ENCODE data around the gene ZNF629.

ZNF629 gene

DNA sequence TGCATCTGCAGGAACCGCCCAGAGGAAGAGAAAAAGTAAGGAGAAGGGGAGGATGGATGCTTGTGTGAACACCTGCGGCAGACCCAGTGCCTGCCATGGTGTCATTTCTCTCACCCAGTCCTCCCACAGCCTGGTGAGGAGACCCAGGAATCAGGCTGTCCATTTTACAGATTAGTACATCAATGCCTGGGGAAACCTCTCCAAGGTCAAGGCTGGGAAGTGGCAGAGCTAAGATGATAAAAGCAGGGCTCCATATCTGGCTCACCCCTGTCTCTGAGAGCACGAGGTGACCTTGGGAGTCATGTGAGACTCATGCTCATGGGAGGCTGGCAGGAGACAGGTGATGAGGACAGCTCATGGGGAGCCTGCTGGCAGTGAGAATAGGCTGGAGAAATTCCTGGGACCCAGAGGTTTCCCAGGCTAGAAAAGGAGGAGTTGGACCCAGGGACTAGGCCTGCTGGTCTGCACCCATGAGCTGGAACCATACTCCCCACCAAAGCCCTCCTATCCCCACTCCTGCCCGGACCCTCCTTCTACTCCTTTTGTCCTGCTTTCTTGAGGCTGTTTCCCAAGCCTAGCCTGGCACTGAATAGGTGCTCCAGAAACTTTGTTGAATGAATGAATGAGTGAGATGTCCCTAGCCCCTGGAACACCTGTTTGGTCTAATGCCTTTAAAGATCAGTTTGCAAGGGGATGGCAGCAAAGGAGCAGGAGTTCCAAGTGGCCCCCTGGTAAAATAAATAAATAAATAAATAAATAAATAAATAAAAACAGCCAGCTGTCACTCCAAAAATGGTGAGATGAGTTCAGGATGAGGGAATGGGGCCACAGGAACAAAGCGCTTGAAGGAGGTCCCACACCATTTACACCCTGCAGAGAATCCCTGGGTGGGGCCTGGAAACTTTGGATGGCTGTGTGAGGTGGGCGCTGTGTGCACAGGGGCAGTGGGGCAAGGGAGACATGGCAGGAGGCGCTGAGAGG is 1.6 kb downstream of the ZNF629 start:
- no peak for DNase-seq

DNA sequence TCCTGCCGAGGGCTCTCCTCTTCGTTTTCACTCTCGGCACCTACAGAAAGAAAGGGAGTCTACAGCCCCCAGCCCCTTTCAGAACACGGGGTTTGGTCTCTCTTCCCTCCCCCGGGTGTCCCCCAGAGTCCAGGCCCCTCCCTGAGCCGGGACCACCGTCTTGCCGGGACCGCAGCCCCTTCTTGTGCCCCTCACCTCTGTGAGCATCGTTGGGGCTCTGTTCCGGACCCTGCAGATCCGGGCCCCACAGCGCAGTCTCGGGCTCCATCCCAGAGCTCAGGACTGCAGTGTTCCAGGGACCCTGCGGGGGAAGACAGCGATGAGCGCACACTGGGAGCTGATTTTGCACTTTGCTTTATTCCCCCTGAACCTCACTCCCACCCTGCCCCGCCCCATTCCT is 2.8 kb downstream of the ZNF629 start:
- DNase-seq: no peak

DNA sequence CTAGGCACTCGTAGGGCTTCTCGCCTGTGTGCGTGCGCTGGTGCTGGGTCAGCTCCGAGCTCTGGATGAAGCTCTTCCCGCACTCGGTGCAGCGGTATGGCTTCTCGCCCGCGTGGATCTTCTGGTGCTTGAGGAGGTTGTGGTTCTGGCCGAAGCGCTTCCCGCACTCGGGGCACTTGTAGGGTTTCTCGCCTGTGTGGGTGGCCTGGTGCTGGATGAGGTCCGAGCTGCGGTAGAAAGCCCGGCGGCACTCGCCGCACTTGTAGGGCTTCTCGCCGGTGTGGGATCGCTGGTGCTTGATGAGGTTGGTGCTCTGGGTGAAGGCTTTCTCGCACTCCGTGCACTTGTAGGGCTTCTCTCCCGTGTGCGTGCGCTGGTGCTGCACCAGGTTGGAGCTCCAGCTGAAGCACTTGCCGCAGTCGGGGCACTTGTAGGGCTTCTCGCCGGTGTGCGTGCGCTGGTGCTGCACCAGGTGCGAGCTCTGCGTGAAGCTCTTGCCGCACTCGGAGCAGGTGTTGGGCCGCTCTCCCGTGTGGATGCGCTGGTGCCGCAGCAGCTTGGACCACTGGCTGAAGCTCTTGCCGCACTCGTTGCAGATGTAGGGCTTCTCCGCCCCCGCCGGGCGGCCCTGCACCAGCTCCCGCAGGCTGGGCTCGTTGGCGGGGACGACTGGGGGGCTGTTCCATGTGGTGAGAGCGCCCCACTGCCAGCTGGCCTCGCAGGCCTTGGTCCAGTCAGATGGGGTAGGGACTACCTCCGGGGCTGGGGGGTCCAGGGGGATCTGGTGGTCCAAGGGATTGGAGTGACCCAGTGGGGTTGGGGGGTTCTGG is 3.5 kb downstream of the ZNF629 start:
- DNase-seq: no peak

DNA sequence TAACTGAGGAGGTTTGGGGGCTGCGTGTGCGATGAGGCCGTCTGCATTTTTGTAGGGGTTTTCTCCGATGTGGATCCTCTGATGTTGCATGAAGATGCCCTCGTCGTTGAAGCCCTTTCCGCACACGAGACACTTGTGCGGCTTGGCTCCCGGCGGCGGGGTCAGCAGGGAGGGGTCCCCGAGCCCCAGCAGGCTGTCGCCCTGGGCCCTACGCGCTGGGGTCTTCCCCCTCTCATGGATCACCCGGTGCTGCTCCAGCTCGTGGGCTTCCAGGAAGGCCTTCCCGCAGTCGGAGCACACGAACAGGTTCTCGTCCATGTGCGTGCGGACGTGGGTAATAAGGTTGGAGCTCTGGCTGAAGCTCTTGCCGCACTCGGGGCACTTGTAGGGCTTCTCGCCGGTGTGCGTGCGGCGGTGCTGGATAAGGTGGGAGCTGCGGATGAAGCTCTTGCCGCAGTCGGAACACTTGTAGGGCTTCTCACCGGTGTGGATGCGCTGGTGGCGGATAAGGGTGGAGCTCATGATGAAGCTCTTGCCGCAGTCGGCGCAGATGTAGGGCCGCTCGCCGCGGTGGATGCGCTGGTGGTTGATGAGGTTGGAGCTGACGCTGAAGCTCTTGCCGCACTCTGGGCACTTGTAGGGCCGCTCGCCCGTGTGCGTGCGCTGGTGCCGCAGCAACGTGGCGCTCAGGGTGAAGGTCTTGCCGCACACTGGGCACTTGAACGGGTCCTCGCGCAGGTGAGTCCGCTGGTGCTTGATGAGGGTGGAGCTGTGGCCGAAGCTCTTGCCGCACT is 4.3 kb downstream of the ZNF629 start:
- no peak for DNase-seq

DNA sequence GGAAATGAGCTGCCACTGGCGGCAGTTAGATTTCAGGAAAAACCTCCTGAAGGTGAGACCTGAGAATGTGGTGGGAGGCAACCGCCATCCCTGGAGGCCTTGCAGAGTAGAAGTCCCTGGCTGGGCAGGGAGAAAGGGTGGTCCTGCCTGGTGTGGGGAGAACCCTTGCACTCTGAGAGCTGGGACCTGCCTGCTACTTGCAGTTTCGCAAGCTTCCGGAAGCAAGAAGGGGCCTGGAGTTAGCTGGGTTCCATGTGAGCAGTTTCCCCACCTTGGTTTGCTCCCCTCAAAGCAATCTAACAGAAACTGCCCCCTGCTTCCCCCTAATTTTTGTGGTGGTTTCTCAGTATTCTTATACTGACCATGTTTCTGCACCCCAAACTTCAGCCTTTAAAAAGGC is 6.5 kb downstream of the ZNF629 start:
- DNase-seq: no peak

DNA sequence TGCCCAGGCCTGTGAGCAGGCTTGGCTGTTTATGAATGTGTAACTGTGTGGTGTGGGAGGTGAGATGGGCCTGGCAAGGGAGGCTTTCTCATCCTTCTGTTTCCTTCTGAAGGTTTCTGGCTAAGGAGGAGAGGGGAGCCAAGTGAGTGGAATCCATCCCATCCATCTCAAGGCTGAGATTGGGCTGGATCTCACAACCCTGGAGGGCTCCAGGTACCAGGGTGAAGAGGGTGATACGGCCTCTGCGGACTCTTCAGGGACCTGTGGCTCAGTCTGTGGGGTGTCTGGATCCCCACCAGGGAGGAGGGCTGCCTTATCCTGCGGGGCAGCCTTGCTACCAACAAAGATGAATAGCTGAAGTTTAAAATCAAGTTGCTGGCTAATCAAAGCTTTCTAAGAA is 7.0 kb downstream of the ZNF629 start:
- no peak for DNase-seq

DNA sequence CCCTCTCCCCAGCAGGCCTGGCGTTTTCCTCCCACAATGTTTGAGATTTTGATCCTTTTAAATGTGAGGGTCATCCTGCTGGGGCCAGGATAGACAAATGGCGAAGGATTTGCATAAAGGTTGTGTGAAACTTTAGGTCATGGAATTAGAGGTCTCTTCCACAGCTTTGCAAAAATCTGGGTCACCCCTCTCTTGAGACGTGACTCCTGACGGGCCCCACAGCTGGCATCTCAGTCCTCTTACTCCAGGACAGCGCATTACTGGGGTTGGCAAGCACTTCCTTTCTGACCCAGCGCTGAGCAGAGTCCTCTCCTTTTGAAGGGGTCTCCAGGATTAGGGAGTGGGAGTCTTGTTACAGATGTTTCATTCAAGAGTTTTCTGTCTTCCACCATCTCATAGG is 7.4 kb downstream of the ZNF629 start:
- DNase-seq: no peak

DNA sequence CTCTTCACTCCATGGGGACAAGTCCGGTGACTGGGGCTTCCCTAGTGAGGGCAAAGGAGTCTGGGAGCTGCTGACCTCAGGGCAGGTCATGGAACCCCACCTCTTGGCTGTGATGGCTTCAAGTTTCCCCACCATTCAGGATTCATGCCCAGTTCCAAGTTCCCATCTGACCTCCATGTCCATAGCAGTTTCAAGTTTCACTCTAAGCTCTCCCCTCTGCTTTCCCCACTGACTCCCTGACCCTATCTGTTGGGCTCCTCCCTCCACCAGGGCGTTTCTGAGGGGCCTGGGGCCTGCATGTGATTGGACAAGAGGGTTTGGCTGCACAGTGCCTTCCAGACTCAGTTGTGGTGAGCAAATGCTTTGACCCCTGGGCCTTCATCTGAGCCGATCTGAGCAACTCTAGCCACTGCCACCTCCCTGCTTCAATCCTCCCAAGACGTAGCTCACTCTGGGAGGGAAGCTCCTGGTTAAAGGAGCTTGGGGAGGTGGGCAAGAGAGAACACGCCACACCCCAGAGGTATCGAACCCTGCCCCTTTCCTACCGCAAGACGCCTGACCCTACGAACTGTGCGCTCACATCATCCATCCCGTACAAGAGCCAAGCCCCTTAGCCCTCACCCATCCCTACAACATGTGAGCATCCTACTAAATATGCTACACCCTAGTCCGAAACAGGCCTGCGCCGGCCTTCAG is 8.3 kb downstream of the ZNF629 start:
- no peak for DNase-seq

DNA sequence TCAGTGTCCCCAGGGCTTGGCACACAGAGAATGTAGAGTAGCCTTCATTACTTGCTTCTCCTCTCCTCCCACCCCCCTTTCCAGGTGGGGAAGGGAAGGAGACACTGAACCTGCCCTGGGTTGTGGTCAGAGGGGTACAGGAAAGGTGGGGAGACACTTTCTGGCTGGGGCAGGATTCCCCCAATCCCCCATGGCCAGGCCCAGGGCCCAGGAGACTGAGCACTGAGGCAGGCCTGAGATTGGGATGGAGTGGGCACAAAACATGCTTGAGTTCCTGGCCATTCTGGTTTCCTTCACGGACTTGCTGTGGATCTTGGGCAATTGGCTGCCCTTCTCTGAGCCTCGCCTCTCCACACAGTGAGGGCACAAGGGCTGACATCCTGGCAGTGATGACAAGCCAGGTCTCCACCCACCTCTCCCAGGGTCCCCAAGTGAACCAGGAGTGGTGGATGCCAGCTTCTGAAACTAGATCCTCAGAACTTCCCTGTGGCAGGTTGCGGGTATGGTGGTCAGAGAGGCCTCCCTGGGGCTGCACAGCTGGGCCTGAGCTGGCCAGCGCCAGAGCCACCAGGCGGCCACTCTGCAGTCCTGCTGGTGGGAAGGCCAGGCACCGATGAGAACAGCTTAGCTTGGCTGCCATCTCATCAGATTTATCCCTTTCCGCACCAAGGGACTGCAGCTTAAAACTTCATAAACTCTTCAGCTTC is 9.3 kb downstream of the ZNF629 start:
- DNase-seq: no peak

DNA sequence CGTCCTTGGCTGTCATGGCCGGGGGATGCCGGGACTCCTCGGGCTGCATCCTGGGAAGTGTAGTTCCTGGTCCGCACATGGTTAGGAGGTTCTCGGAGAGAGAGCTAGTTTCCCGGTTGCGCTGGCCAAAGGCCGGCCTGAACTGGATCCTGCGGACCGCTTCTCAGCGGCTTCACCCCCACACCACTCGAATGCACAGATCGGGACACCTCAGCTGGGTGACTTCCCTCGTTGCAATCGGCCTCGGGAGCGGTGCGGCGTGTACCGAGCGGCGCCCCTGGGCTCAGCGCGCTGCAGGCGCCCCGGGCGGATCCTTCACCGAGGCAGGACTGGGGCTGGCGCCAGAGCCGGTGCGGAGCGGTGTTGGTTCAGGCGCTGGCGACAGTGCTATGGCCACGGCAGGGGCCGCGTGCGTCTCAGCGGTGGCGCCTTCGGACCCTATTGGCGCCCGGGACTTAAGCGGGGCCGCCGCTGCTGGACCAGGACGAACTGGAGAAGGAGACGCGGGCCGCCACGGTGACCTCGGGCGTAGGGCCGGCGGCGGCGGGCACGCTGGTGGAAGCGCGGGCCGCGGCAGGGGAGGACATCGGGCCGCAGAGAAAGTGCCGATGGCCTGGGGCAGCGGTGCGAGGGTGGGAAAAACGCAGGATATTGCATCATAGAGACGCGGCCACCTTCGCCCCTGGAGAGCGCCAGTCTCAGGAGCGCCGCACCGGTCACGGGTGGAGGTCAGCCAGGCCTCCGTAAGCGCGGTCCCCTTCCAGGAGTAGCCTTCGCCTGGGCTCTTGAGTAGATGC is 11.4 kb downstream of the ZNF629 start:
- peak; percentile 70 for DNase-seq

DNA sequence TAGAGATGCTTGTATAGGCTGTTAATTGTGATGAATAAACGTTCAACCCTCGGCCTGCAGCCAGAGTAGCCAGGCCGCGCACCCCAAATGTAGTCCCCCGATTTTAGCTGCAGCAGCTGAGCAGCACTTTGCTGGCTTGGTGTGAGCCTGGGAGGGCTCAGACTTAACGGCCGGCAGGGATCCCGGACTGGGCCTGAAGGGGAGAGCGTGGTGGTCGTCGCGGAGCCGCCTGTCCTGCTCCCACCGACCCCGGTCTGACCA is 11.9 kb downstream of the ZNF629 start:
- DNase-seq: no peak

DNA sequence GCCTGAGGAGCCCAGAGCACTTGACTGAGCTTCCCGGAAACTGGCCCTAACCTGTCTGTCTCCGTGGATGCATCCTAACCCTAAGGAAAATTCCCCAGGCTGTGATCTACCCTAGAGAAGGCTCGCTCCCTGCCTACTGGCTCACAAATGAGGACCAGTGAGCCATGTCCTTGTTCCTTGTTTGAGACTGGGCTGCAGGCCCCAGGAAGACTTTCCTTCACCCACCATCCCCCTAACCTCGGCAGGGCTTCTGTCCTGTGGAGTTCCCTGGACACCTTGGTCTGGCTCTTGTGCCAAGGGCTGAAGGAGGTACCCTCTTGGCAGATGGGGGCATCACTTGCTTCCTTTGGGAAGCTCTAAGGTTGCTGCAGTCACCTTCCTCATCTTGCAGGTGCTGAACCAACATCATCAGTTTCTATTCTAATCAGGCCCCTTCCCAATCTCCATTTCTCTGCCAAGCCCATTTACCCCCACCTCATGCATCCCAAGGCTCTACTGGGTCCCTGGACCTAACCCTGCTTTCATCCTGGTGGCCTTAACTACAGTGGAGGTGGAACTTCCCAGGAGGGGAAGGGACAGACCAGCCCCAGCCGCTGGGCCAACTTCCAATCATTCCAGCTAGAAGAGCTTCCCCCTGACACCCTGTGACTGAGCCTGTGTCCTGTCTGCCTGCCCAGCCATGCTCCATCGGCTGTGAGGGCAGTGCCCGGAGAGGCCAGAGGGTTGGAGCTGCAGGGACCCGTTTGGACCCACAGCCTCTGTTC is 12.5 kb downstream of the ZNF629 start:
- DNase-seq: no peak

DNA sequence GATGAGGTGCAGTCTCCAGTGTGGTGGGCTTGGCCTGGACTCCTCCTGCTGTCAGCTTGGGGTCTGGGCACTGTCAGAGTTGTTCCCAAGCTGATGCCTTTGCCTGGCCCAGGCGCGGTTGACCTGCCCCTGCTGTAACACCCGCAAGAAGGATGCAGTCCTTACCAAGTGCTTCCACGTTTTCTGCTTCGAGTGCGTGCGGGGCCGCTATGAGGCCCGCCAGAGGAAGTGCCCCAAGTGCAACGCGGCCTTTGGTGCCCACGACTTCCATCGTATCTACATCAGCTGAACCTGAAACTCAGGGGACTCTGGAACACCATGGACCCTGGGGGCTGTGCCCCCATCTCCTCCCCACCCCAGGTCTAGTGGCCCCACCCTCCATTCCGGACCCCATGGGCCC is 13.2 kb downstream of the ZNF629 start:
- DNase-seq: no peak

DNA sequence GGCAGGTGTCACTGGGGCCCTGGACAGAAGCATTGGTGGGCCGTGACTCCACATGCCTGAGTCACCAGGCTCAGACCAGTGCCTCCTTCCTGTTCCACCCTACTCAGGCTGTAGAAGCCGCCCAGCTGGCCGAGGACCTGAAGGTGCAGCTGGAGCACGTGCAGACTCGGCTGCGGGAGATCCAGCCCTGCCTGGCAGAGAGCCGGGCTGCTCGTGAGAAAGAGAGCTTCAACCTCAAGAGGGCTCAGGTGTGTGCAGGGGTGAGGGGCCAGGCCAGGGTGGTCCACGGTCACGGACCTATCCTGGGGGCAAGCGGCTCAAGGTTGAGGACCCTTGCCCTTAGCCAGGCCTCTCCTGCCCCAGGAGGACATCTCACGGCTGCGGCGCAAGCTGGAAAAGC is 15.3 kb downstream of the ZNF629 start:
- no peak for DNase-seq

DNA sequence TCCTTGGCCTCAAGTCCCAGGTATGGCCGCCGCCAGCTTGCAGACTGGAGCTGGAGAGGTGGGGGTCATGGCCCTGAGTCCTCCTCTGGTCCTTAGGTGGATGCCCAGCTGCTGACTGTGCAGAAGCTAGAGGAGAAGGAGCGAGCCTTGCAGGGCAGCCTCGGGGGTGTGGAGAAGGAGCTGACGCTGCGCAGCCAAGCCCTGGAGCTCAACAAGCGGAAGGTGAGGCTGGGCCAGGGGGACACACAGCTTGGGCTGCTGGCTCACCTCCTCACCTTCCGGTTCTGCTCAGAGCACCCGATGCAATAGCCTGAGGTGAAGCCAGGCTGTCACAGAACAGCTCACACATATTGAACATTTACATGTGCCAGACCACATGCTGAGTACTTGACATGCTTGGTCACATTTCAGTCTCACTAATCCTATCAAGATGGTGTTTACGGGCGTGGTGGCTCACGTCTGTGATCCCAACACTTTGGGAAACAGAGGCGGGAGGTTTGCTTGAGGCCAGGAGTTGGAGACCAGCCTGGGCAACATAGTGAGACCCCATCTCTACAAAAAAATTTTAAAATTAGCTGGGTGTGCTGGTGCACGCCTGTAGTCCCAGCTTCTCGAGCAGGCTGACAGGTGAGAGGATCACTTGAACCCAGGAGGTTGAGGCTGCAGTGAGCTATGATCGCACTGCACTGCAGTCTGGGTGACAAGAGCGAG is 17.5 kb downstream of the ZNF629 start:
- DNase-seq: no peak

DNA sequence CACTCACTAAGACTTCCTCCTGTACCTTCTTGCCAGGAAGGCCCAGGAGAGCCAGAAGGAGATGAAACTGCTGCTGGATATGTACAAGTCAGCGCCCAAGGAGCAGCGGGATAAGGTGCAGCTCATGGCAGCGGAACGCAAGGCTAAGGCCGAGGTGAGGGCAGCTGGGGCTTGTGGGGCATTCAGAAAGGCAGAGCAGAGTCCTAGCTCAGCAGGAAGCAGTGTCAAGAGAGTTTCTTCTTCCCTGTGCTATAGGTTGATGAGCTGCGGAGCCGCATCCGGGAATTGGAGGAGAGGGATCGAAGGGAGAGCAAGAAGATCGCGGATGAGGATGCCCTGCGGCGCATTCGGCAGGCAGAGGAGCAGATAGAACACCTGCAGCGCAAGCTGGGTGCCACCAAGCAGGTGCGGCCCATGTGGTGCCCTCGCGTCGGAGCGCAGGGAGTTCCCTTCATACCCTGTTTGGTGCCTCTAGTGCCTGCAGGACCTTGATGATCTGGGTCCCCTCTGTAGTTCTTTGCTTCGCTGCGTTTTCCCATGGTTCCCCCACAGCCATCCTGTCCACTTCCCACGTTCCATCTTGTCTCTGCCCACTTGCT is 18.3 kb downstream of the ZNF629 start:
- DNase-seq: no peak

DNA sequence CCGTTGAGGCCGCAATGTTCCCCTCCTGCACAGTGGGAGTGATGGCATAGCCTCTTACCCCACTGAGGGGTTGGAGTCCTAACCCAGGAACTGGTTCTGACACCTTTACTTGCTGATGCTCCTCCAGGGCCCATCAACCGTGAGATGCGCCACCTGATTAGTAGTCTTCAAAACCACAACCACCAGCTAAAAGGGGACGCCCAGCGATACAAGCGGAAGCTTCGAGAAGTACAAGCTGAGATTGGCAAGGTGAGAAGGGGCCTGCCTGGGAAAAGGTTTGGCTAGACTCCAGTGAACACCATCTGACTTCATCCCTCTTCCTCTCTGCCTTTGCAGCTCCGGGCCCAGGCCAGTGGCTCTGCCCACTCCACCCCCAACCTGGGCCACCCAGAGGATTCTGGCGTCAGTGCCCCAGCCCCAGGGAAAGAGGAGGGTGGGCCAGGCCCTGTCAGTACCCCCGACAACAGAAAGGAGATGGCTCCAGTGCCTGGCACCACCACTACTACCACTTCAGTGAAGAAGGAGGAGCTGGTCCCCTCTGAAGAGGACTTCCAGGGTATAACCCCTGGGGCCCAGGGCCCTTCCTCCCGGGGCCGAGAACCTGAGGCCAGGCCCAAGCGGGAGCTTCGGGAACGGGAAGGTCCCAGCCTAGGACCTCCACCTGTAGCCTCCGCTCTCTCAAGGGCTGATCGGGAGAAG is 19.1 kb downstream of the ZNF629 start:
- DNase-seq: no peak

DNA sequence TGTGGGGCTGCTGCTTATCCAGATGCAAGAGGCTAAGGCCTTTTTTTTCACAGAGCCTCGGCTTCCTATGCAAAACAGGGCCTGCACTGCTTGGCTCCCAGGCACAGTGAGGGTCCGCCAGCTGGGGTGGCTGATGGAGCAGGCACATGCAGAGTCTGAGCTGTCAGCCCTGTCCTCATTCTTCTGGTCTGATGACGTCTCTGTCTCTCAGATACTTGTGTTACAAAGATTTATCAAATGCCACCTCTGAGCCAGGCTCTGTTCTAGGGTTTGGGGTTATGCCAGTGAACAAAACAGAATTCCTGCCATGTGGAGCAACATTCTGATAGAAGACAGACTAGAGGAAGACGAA is 20.1 kb downstream of the ZNF629 start:
- DNase-seq: no peak

Measured in DMS79 treated with DMSO at 0.1 percent for 48 hours (cell line).